Measurements from ENCODE around the gene COBL. TPM values are rescaled to one million over a fixed set of nuclear protein-coding genes. Genes with fewer than 3 reads are reported as not detected.

COBL gene
- total and polyA plus RNA-seq, 2 of the 4 experiments (the other 2 are of a cell fraction), result under 0.01 TPM; not detected in 1

GRCh38 chr7:51240868-51241267 is 75.7 kb downstream of the COBL start:
- no peak overlapping the region for H2BK120ac ChIP-seq (ENCODE audit: low read depth, low read length)
- dilution Hi-C loops (cut with HindIII; ENCODE audit: low sequenced_read_pairs, unreplicated experiment), result no loop called here
- in situ Hi-C loops (cut with MboI; ENCODE audit: low sequenced_read_pairs), result no loop called here
- H2AFZ ChIP-seq (replicated peaks; ENCODE audit: low read length, poor library complexity), result no peak overlapping the region
- H3K27me3 ChIP-seq (ENCODE audit: control insufficient read depth, insufficient read depth, low read length), result no peaks in the 10 kb centered on the region
- no peak overlapping the region for H4K8ac ChIP-seq (ENCODE audit: low read depth in 2 of 2, low read length in 2 of 2)
- TF ChIP-seq BHLHE40 (IDR thresholded peaks at IDR 0.05; ENCODE audit: low read depth, low read length) (no peak), MXI1 (IDR thresholded peaks at IDR 0.05; ENCODE audit: borderline replicate concordance, low read depth, low read length) (no peak)
- H2AK5ac ChIP-seq (ENCODE audit: low read depth, low read length), result no peak overlapping the region
- no peak overlapping the region for H3K14ac ChIP-seq (replicated peaks; ENCODE audit: low read depth, low read length)
- ChIA-PET POLR2A (ENCODE audit: unreplicated experiment) (no interaction called here), CTCF (no interaction called here)
- H3K79me1 ChIP-seq (ENCODE audit: low read depth in 1 of 2, low read length in 2 of 2), result no peaks in the 10 kb centered on the region
- no peak overlapping the region for H3K27ac ChIP-seq (ENCODE audit: insufficient read depth, low read length)
- no peak overlapping the region for H3K9ac ChIP-seq (ENCODE audit: low read depth, low read length)
- no peaks in the 10 kb centered on the region for H3K4me1 ChIP-seq (ENCODE audit: control insufficient read depth, insufficient read depth, low read length)
- no peaks in the 10 kb centered on the region for H3K9me1 ChIP-seq (ENCODE audit: insufficient read depth, low read length)
- no peak overlapping the region for H3K23ac ChIP-seq (ENCODE audit: low read depth, low read length)
- H2BK5ac ChIP-seq (ENCODE audit: low read depth, low read length, poor library complexity, severe bottlenecking), result no peak overlapping the region
- no peaks in the 10 kb centered on the region for H3K9me3 ChIP-seq (ENCODE audit: control insufficient read depth, insufficient read depth, low read length)
- no peaks in the 10 kb centered on the region for H4K20me1 ChIP-seq (ENCODE audit: insufficient read depth, low read length)
- BruUV-seq (replicated peaks), result no TSS peak
- H2AK9ac ChIP-seq (replicated peaks; ENCODE audit: low read depth, low read length, poor library complexity), result no peak overlapping the region
- ATAC-seq (ENCODE audit: low read depth) (no peak), DNase-seq (no peak)
- H3K4ac ChIP-seq (ENCODE audit: low read depth, low read length), result no peak overlapping the region
- no peak overlapping the region for H2BK20ac ChIP-seq (ENCODE audit: low read depth, low read length)
- no peak overlapping the region for H2BK15ac ChIP-seq (ENCODE audit: low read depth, low read length)
- H3K56ac ChIP-seq (ENCODE audit: extremely low read depth, insufficient read depth, low read length), result no peak overlapping the region
- no peak overlapping the region for H3K18ac ChIP-seq (ENCODE audit: low read depth, low read length)
- no CpG with 5 or more reads among the region's 4 CpGs for WGBS, 2 experiments (ENCODE audit: extremely low coverage in 2 of 2, insufficient read length in 1 of 2)
- H3K4me3 ChIP-seq (ENCODE audit: insufficient read depth, low read depth, low read length), result no peak overlapping the region
- H4K5ac ChIP-seq (ENCODE audit: low read depth, low read length), result no peak overlapping the region
- intact Hi-C loops (cut with micrococcal nuclease), result no loop called here
- no peak overlapping the region for H4K91ac ChIP-seq (ENCODE audit: insufficient read depth, low read depth, low read length)
- no peaks in the 10 kb centered on the region for H3K36me3 ChIP-seq (ENCODE audit: control insufficient read depth, insufficient read depth, low read length)
- H3K4me2 ChIP-seq (ENCODE audit: low read depth, low read length), result no peak overlapping the region

All from IMR-90 (cell line).